CD4-positive, alpha-beta T cell treated with Interleukin-17A for 1 hour (primary cell): ENCODE results near the gene C10orf62.
"Not testable (repeated sequence)": the region's sequence is repeated elsewhere in the genome, so short reads cannot be mapped to it uniquely, and the experiment has no call there.

ENCODE experiments used
- DNase-seq: peaks from one replicate; pipeline ENCODE4 v3.0.0-alpha.2; 2020

C10orf62 gene

GRCh38 chr10:97632949-97633884 lies 43.7 kb downstream of the C10orf62 start, which contains the start of gene MORN4:
Gene MORN4 (minus strand): TSS chr10:97633500. CDS start chr10:97619653, 13,847 bp downstream.
- peak; percentile 94 for DNase-seq

- peak; percentile 38 for DNase-seq
Observed at GRCh38 chr10:97633921-97634320, 44.4 kb downstream of the C10orf62 start.

- no peak for DNase-seq
Observed at GRCh38 chr10:97635577-97635976, 46.1 kb downstream of the C10orf62 start.

GRCh38 chr10:97639090-97639489 lies 49.6 kb downstream of the C10orf62 start:
- DNase-seq, result not testable (repeated sequence)

GRCh38 chr10:97640174-97640867 lies 50.8 kb downstream of the C10orf62 start, which contains the start of gene PI4K2A:
Gene PI4K2A (plus strand): TSS chr10:97640671. CDS start chr10:97640743, 72 bp downstream.
- peak; percentile 100 for DNase-seq
